Cerebellar cortex (tissue), 1 donor: Measurements from ENCODE around the gene SERPINF2.
"Not testable (repeated sequence)": the region's sequence is repeated elsewhere in the genome, so short reads cannot be mapped to it uniquely, and the experiment has no call there.

Experiments used
- DNase-seq: peaks from one replicate; pipeline ENCODE4 v3.0.0-alpha.2; 2015; ENCODE audit warnings: low spot score

SERPINF2 gene

DNA sequence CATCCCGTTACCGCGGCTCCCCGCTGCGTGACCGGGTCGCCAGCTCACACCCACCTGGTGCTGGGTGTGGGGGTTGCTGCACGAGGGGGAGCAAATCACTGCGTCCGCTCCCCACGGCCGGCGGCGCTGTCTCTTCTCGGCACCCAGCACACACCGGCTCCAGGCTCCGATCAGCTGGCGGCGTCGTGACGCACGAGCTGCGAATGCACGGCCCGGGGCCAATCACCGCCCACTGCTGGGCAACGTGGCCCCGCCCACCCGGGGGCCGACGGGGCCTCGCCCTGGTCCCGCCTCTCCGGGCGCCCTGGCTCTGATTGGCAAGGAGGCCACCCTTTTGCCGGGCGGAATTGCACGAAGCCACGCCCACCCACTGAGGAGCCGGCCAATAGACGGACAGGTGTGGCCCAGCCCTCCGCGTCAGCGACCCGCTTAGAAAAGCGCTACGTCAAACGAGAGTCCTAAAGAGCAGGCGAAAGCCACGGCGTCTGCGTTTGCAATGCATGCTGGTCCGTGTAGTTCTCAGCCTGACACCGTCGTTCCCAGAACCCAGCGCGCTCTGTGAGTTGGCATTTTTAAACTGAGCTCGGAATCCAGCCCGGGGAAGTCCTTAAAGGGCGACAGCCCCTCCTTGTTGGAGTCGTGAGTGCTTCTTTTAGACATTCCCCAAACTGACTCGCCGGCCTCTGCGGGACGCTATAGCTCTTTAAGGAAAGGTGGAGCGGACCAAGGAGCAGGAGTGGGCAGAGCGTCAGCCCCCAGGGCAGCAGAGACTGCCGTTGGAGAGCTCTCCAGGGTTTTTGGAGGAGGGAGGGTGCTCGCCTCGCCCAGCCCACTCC lies 26.4 kb upstream of the SERPINF2 start:
- DNase-seq, result peak; percentile 100

DNA sequence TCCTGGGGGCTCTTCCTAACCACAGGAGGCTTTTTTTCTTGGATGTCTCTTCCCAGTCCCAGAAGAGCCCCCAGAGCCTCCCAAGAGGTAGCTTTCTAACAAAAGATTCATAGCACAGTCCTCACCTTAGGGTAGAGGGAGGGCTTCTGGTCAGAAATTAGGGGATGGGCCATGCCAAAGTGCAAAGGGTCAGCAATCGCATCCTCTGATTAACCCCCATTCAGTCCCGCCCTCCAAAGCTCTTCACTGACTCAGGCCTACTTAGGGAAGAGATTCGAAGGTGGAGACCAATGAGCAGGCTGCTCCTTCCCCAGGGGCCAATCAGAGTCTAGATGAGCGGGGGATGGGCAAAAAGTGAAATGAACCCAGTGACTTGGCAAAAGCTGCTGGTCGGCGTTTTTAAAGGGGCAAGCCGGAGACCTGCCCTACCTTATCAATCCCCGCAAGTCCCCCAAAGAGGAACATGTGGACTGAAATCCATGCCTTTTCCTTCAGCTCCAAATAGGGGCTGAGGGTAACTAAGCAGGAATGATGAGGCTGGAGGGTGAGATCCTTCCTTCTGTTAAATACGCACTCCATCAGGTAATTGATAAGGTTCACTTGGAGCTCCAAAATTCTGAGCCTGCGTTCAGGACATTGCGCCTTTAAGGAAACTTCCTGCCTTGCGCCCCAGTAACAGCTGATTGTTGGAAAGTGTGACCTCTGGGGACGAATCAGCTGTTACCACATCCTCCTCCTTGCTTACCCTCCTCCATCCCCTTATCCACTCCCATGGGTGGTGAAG lies 25.6 kb upstream of the SERPINF2 start:
- DNase-seq, result peak; percentile 99

DNA sequence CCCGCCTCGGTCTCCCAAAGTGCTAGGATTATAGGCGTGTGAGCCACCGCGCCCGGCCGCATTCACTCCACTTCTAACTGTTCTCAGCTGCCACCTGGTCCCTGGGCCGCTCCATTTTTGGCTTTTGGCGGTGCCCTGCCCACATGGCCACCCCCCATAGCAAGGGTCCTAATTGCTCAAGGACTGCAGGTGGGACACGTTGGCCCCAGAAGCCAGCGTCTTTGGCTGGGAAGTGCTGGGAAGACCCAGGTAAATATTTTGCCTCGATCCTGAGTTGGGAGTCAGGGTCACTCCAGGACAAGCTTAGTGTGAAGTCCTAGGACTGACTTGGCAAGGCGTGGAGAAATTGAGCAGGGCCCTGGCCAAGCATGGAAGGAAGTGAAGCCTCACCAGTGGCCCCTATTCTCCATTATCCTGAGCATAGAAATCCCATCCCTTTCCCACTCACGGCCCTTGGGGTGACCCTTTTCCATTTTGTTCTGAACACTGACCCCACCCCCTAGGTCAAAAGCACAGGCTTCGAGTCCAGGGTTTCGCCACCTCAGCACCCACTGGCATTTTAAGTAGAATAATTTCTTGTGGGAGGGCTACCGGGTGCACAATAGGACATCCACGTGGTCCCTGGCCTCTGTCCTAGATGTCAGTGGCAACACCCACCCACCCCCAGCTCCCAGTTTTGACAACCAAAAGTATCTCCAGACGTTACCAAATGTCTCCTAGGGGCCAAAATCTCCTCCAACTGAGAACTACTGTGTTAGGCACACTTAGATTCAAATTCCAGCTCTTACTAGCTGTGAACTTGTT lies 24.1 kb upstream of the SERPINF2 start:
- DNase-seq, result no peak

DNA sequence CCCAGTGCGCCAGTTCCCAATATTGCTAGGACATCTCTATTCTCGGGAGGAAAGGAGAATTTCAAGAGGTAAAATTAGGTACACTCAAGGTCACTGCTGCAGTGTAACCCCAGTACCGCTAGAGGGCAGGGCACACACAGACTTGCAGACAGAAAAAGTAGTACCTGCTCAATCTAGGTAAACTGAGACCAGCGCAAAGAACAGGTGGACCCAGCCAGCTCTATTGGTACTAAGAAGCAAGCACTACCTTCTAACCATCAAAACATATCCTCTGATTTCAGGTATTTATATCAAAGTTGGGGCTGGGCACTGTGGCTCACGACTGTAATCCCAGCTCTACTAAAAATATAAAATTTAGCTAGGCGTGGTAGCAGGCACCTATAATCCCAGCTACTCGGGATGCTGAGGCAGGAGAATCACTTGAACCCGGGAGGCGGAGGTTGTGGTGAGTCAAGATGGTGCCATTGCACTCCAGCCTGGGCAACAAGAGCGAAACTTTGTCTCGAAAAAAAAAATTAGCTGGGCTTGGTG lies 21.8 kb upstream of the SERPINF2 start:
- DNase-seq, result peak; percentile 80

DNA sequence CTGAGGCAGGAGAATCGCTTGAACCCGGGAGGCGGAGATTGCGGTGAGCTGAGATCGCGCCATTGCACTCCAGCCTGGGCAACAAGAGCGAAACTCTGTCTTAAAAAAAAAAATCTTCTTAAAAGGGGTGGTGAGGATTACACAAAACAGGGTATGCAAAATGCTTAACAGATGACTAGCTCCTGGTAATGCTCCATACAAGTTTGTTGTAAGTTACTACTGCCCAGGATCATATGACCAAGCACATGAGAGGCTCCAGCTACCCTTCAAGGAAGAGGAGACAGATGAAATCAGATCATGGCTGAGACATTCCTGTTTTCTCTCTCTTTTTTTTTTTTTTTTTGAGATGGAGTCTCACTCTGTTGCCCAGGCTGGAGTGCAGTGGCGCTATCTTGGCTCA lies 20.6 kb upstream of the SERPINF2 start:
- DNase-seq, result not testable (repeated sequence)

DNA sequence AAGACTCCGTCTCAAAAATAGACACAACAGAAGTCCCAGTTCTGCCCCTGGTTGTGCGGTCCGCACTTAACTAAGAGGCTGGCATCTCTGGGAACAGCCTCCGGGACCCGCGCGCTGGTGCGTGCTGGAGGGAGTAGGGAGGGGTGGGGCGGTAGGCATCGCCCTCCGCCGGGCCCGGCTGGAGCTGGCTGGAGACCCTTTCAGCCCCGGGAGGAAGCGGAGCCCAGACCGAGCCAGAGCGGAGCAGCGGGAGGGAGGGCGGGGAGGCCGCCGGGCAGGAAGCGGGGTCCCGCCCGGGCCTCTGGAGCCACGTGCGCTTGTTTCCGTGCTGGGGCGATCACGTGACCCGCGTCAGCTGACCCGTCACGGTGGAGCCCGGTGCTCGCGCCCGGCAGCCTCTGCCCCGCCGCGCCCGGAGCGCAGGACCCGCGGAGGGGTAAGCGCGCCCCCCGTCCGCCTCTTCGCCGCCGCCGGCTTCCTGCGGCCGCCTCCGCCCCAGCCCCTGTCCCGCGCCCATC lies 18.3 kb upstream of the SERPINF2 start, which contains the start of gene WDR81:
Gene WDR81 (plus strand): TSS at position 354 of the 518 bp plus-strand sequence. CDS start 256 bp downstream, outside the sequence.
- DNase-seq, result peak; percentile 74

DNA sequence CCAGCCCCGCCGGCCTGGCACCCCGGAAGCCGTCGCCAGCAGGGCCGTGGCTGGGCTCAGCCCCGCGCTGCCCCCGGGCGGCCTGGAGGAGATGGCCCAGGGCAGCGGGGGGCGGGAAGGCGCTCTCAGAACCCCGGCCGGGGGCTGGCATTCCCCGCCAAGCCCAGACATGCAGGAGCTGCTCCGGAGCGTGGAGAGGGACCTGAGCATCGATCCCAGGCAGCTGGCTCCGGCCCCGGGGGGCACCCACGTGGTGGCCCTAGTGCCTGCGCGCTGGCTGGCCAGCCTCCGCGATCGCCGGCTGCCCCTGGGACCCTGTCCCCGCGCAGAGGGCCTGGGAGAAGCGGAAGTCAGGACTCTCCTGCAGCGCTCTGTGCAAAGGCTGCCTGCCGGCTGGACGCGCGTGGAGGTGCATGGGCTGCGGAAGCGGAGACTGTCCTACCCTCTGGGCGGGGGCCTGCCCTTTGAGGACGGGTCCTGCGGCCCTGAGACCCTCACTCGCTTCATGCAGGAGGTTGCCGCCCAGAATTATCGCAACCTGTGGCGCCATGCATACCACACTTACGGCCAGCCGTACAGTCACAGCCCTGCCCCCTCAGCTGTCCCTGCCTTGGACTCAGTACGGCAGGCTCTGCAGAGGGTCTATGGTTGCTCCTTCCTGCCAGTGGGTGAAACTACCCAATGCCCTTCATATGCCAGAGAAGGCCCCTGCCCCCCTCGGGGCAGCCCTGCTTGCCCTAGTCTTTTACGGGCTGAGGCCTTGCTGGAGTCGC lies 17.6 kb upstream of the SERPINF2 start:
- no peak for DNase-seq

DNA sequence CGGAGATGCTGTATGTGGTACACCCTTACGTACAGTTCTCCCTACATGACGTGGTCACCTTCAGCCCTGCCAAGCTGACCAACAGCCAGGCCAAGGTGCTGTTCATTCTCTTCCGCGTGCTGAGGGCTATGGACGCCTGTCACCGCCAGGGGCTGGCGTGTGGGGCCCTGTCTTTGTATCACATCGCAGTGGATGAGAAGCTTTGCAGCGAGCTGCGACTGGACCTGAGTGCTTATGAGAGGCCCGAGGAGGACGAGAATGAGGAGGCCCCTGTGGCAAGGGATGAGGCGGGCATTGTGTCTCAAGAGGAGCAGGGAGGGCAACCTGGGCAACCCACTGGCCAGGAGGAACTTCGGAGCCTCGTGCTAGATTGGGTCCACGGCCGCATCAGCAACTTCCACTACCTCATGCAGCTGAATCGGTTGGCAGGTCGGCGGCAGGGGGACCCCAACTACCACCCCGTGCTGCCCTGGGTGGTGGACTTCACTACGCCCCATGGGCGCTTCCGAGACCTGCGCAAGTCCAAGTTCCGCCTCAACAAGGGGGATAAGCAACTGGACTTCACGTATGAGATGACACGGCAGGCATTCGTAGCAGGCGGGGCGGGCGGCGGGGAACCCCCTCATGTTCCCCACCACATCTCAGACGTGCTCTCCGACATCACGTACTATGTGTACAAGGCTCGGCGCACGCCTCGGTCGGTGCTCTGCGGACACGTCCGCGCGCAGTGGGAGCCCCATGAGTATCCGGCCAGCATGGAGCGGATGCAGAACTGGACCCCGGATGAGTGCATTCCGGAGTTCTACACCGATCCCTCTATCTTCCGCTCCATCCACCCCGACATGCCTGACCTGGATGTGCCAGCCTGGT lies 16.8 kb upstream of the SERPINF2 start:
- no peak for DNase-seq

DNA sequence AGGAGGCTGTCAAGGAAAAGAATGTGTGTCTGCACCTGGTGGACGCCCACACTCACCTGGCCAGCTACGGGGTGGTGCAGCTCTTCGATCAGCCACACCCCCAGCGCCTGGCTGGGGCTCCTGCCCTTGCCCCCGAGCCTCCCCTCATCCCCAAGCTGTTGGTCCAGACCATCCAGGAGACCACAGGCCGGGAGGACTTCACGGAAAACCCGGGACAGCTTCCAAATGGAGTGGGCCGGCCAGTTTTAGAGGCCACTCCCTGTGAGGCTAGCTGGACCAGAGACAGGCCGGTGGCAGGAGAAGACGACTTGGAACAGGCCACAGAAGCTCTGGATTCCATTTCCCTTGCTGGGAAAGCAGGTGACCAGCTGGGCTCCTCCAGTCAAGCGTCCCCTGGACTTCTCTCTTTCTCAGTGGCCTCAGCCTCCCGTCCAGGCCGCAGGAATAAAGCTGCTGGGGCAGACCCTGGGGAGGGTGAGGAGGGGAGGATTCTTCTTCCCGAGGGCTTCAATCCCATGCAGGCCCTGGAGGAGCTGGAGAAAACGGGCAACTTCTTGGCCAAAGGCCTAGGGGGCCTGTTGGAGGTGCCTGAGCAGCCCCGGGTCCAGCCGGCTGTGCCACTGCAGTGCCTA lies 15.9 kb upstream of the SERPINF2 start:
- no peak for DNase-seq

DNA sequence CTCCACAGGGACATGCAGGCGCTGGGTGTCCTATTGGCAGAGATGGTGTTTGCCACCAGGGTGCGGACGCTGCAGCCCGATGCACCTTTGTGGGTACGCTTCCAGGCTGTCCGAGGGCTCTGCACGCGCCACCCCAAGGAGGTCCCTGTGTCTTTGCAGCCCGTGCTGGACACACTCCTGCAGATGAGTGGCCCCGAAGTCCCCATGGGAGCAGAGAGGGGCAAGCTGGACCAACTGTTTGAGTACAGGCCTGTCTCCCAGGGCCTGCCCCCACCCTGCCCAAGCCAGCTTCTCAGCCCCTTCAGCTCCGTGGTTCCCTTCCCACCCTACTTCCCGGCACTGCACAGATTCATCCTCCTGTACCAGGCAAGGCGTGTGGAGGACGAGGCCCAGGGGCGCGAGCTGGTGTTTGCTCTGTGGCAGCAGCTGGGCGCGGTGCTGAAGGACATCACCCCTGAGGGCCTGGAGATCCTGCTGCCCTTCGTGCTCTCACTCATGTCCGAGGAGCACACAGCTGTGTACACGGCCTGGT lies 15.3 kb upstream of the SERPINF2 start:
- no peak for DNase-seq

DNA sequence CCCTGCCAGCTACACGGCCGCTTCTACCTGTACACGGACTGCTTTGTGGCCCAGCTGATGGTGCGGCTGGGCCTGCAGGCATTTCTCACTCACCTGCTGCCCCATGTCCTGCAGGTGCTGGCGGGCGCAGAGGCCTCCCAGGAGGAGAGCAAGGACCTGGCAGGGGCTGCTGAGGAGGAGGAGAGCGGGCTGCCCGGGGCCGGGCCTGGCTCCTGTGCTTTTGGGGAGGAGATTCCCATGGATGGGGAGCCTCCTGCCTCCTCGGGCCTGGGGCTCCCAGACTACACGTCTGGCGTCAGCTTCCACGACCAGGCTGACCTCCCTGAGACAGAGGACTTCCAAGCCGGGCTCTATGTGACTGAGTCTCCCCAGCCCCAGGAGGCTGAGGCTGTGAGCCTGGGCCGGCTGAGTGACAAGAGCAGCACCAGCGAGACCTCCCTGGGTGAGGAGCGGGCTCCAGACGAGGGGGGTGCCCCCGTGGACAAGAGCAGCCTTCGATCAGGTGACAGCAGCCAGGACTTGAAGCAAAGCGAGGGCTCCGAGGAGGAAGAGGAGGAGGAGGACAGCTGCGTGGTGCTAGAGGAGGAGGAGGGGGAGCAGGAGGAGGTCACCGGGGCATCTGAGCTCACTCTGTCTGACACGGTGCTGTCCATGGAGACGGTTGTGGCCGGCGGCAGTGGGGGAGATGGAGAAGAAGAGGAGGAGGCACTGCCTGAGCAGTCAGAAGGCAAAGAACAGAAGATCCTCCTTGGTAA lies 14.6 kb upstream of the SERPINF2 start:
- DNase-seq, result no peak

DNA sequence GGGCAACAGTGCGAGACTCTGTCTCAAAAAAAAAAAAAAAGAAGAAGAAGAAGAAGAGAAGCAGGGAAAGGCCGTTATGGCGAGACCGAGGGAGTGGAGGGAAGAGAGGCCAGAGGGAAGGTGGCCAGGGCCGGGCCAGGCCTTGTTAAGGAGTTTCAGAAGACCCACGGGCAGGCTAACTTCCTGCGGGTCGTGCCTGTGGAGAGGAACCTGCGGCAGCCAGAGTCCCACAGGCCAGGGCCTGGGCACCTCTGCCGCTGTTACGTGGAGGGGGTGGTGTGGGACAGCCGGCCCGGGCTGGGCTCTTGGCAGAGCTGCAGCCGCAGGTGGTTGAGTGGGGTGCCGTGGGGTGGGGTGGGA lies 12.7 kb upstream of the SERPINF2 start:
- no peak for DNase-seq

DNA sequence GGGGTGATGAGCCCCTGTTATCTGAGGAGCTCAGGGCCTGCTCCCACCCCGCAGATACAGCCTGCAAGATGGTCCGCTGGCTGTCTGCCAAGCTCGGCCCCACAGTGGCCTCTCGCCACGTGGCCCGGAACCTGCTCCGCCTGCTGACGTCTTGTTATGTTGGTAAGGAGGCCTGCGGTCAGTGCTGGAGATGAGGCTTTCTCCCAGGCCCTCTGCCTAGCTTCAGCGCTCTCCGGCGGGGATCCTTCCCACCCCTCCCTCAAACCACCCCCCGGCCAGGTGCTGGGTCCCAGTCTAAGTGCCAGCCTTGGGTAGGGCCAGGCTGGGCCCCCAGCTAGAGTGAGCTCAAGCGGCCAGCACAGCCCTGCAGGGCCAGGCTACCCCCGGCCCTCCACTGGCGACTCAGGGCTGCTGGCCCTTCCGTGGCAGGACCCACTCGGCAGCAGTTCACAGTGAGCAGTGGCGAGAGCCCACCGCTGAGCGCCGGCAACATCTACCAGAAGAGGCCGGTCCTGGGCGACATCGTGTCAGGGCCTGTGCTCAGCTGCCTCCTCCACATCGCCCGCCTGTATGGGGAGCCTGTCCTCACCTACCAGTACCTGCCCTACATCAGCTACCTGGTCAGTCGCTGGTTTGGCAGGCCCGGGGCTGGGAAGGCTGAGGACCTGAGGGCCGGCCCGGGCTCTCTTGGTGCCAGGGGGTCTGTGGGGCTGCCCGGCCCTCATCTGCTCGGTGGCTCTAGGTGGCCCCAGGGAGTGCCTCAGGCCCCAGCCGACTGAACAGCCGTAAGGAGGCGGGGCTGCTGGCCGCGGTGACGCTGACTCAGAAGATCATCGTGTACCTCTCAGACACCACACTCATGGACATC lies 12.1 kb upstream of the SERPINF2 start:
- peak; percentile 69 for DNase-seq

DNA sequence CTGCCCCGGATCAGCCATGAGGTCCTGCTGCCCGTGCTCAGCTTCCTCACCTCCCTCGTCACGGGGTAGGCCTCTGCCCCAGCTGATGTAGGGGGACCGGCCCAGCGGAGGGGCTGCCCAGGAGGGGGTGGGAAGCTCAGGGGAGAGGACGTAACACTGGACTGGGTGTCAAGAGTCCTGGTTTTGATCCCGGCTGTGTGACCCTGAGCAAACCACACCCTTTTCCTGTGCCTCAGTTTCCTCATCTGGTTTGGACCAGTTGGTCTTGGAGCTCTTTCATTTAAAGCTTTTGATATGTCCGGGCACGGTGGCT lies 11.5 kb upstream of the SERPINF2 start:
- no peak for DNase-seq

DNA sequence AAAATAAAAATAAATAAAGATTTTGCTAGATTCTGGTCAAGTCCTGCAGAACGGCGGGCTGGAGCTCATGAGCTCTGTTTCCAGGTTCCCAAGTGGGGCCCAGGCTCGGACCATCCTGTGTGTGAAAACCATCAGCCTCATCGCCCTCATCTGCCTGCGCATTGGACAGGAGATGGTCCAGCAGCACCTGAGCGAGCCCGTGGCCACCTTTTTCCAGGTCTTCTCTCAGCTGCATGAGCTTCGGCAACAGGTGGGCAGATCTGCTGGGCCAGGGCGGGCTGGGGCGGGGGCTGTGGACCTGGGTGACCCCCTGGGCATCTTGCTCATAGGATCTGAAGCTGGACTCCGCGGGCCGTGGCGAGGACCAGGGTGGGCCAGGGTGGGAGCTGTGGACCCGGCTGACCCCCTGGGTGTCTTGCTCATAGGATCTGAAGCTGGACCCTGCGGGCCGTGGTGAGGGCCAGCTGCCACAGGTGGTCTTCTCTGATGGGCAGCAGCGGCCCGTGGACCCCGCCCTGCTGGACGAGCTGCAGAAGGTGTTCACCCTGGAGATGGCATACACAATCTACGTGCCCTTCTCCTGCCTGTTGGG lies 10.3 kb upstream of the SERPINF2 start:
- DNase-seq, result no peak

DNA sequence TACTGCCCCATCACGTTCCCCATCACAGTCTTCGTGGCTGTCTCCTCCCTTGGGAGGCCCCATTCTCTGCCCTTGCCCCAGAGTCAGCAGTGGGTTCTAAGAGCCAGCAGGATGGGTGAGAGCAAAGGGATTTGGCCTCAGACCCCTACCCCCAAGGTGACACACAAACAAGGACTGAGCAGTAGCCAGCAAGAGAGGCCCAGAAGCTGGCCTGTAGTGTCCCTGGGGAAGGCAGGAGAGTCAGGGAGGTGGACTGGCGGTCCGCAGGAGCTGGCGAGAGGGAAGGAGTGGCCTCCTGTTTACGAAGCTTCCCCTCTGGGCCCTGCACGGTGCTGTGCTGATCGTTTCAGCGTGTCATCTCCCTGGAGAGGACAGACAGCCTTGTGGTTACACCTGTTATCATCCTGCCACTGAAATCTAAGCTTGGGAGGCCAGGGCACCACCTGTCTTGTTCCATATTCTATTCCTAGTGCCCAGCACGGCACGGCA lies 9.8 kb upstream of the SERPINF2 start:
- no peak for DNase-seq

DNA sequence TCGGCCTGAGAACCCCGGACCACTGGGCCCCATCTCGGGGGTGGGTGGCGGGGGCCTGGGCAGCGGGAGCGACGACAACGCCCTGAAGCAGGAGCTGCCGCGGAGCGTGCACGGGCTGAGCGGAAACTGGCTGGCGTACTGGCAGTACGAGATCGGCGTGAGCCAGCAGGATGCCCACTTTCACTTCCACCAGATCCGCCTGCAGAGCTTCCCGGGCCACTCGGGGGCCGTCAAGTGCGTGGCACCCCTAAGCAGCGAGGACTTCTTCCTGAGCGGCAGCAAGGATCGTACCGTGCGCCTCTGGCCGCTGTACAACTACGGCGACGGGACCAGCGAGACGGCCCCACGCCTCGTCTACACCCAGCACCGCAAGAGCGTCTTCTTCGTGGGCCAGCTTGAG lies 8.9 kb upstream of the SERPINF2 start:
- DNase-seq, result no peak
